Measurements from ENCODE around the gene CABCOCO1. TPM values are rescaled to one million over a fixed set of nuclear protein-coding genes. Genes with fewer than 3 reads are reported as not detected.

CABCOCO1 gene
- total RNA-seq, 1 donor from 2014 or later = 0.19 TPM

- TF ChIP-seq CTCF (IDR thresholded peaks at IDR 0.05) = no peak
- Mint-ChIP-seq H3K9me3 (ENCODE audit: unreplicated experiment) (peaks cover under 1% of the 10 kb centered on the region), H3K36me3 (ENCODE audit: unreplicated experiment) (no peaks in the 10 kb centered on the region), H3K4me3 (ENCODE audit: unreplicated experiment) (no peak overlapping the region), H3K27me3 (ENCODE audit: unreplicated experiment) (no peaks in the 10 kb centered on the region), H3K4me1 (ENCODE audit: unreplicated experiment) (no peaks in the 10 kb centered on the region), H3K27ac (ENCODE audit: unreplicated experiment) (no peak overlapping the region)
- DNase-seq (ENCODE audit: extremely low spot score, unreplicated experiment) = no peak
These were observed 149.5 kb downstream of the CABCOCO1 start for GRCh38 chr10:61812052-61812721.

GRCh38 chr10:61812920-61813319, 150.2 kb downstream of the CABCOCO1 start:
- Mint-ChIP-seq H3K9me3 (ENCODE audit: unreplicated experiment) (no peaks in the 10 kb centered on the region), H3K27me3 (ENCODE audit: unreplicated experiment) (no peaks in the 10 kb centered on the region), H3K4me3 (ENCODE audit: unreplicated experiment) (no peak overlapping the region), H3K36me3 (ENCODE audit: unreplicated experiment) (no peaks in the 10 kb centered on the region), H3K4me1 (ENCODE audit: unreplicated experiment) (no peaks in the 10 kb centered on the region), H3K27ac (ENCODE audit: unreplicated experiment) (no peak overlapping the region)
- no peak for TF ChIP-seq CTCF (IDR thresholded peaks at IDR 0.05)
- DNase-seq (ENCODE audit: extremely low spot score, unreplicated experiment) = no peak

- H3K27me3 Mint-ChIP-seq (ENCODE audit: unreplicated experiment) = no peaks in the 10 kb centered on the region
- TF ChIP-seq CTCF (IDR thresholded peaks at IDR 0.05) = no peak
- no peak overlapping the region for H3K27ac Mint-ChIP-seq (ENCODE audit: unreplicated experiment)
- H3K4me1 Mint-ChIP-seq (ENCODE audit: unreplicated experiment) = no peaks in the 10 kb centered on the region
- DNase-seq (ENCODE audit: extremely low spot score, unreplicated experiment) = no peak
- H3K36me3 Mint-ChIP-seq (ENCODE audit: unreplicated experiment) = no peaks in the 10 kb centered on the region
- H3K9me3 Mint-ChIP-seq (ENCODE audit: unreplicated experiment) = no peaks in the 10 kb centered on the region
- no peak overlapping the region for H3K4me3 Mint-ChIP-seq (ENCODE audit: unreplicated experiment)
These were observed 151.4 kb downstream of the CABCOCO1 start for GRCh38 chr10:61814160-61814559.

DNA sequence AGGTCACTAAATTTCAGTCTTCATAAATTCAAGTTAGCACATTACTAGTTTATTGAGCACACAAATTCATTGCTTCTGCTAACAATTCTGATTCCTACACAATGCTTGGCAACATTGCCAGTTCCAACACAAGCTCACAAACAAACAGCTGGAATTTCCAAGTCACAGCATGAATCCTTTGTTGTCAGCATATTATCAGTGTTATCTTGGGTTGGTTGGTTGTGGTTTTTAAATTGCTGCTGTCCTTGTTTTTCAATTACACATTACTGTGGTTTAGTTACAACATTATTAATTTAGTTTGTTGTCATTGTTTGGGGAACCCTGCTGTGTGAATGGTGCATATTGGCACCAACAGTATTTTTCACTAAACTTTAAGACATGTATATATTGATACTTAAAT, 152.8 kb downstream of the CABCOCO1 start:
- Mint-ChIP-seq H3K4me3 (ENCODE audit: unreplicated experiment) (no peak overlapping the region), H3K36me3 (ENCODE audit: unreplicated experiment) (no peaks in the 10 kb centered on the region), H3K27ac (ENCODE audit: unreplicated experiment) (no peak overlapping the region), H3K27me3 (ENCODE audit: unreplicated experiment) (no peaks in the 10 kb centered on the region), H3K9me3 (ENCODE audit: unreplicated experiment) (no peaks in the 10 kb centered on the region), H3K4me1 (ENCODE audit: unreplicated experiment) (no peaks in the 10 kb centered on the region)
- DNase-seq (ENCODE audit: extremely low spot score, unreplicated experiment) = no peak
- no peak for TF ChIP-seq CTCF (IDR thresholded peaks at IDR 0.05)

Other genes starting within 250 kb of the CABCOCO1 start
- gene TMEM26, start 209.5 kb upstream of the CABCOCO1 start, total RNA-seq = 3.6 and 3.9 TPM in 2 replicates
- gene ARID5B, start 238.8 kb downstream of the CABCOCO1 start, total RNA-seq = 87.3 and 89.4 TPM in 2 replicates